Fibroblast of lung (primary cell): Measurements from ENCODE around the gene BIN1. TPM values are rescaled to one million over a fixed set of nuclear protein-coding genes. Genes with fewer than 3 reads are reported as not detected.

Experiments used
- DNase-seq, 2 donors: peaks; one replicate each; pipeline versions ENCODE4 v3.0.0 to v3.0.0-alpha.2; 2010; ENCODE audit warnings: low read depth in 2 of 2
- H2AFZ ChIP-seq: 2 replicates; pipeline ENCODE4 v1.5.1; 2012; ENCODE audit warnings: low read length, control low read depth, inconsistent platforms
- H3K27ac ChIP-seq: 2 replicates; pipeline ENCODE4 v1.5.1; 2011; ENCODE audit warnings: low read length, control low read depth; ENCODE audit not compliant: insufficient read depth
- H3K27me3 ChIP-seq: 2 replicates; pipeline ENCODE4 v1.5.1; 2011; ENCODE audit warnings: mild to moderate bottlenecking, low read length; ENCODE audit not compliant: control insufficient read depth, insufficient read depth
- H3K36me3 ChIP-seq: 2 replicates; pipeline ENCODE4 v1.5.1; 2011; ENCODE audit warnings: low read length; ENCODE audit not compliant: control insufficient read depth, insufficient read depth
- H3K4me1 ChIP-seq: 2 replicates; pipeline ENCODE4 v1.5.1; 2011; ENCODE audit warnings: low read length; ENCODE audit not compliant: control insufficient read depth, insufficient read depth; ENCODE audit errors: extremely low read depth
- H3K4me2 ChIP-seq: 2 replicates; pipeline ENCODE4 v1.5.1; 2011; ENCODE audit warnings: low read length, control low read depth; ENCODE audit not compliant: insufficient read depth; ENCODE audit errors: extremely low read depth
- H3K4me3 ChIP-seq, 4 experiments: fragments of 200-600 bp in 1 of 4; sonication (generic) in 1 of 4; replicated peaks in 1 of 4; 2 replicates each; pipeline ENCODE4 v1.5.1; 2011 to 2016; ENCODE audit warnings: low read length in 4 of 4, low read depth in 3 of 4, mild to moderate bottlenecking in 3 of 4, control low read depth in 2 of 4, inconsistent platforms in 1 of 4, mixed read lengths in 1 of 4; ENCODE audit not compliant: insufficient read depth in 1 of 4; ENCODE audit errors: control extremely low read depth in 1 of 4
- H3K79me2 ChIP-seq: 2 replicates; pipeline ENCODE4 v1.5.1; 2012; ENCODE audit warnings: mild to moderate bottlenecking, low read length, inconsistent platforms; ENCODE audit not compliant: control insufficient read depth, insufficient read depth
- H3K9ac ChIP-seq: 2 replicates; pipeline ENCODE4 v1.5.1; 2011; ENCODE audit warnings: mild to moderate bottlenecking, low read length, control low read depth; ENCODE audit not compliant: insufficient read depth
- H3K9me3 ChIP-seq: 2 replicates; pipeline ENCODE4 v1.5.1; 2012; ENCODE audit warnings: low read depth, low read length; ENCODE audit not compliant: control insufficient read depth, insufficient read depth
- H4K20me1 ChIP-seq: 2 replicates; pipeline ENCODE4 v1.5.1; 2011; ENCODE audit warnings: low read length; ENCODE audit not compliant: control insufficient read depth, insufficient read depth; ENCODE audit errors: extremely low read depth
- CTCF ChIP-seq, 2 donors: IDR thresholded peaks in 1 of 2; conservative IDR thresholded peaks in 1 of 2; 1 replicate in 1 of 2; 2 replicates in 1 of 2; pipeline ENCODE4 v1.5.1; 2011 to 2012; ENCODE audit warnings: low read length in 2 of 2, control low read depth in 1 of 2, inconsistent platforms in 1 of 2, low read depth in 1 of 2, mild to moderate bottlenecking in 1 of 2
- EZH2 ChIP-seq: IDR thresholded peaks from 2 replicates; pipeline ENCODE4 v1.5.1; 2012; ENCODE audit warnings: low read length, control low read depth, mild to moderate bottlenecking; ENCODE audit errors: missing control alignments
- polyA plus RNA-seq, 2 donors: library from polyadenylated mRNA; depleted of rRNA in 1 of 2; stranded (reverse) in 1 of 2; unstranded in 1 of 2; fragments of >200 nt; gene quantifications; 2 replicates each; pipeline ENCODE4 v1.2.1, GENCODE V29; 2011 to 2012; ENCODE audit warnings: missing spikeins in 1 of 2
- total RNA-seq: library from RNA; depleted of rRNA; stranded (reverse); fragments of >200 nt; gene quantifications from 2 replicates; pipeline ENCODE4 v1.2.1, GENCODE V29; 2014

BIN1 gene
- total and polyA plus RNA-seq, 2 donors (not counting 1 experiment from before 2014, with no cell fraction given) = 17.3 to 68.7 TPM

GRCh38 chr2:127069003-127069402, 38.0 kb downstream of the BIN1 start:
- peaks cover 8% of the 10 kb centered on the region for H3K36me3 ChIP-seq
- peaks cover 14% of the 10 kb centered on the region for H3K4me1 ChIP-seq
- no peaks in the 10 kb centered on the region for H3K79me2 ChIP-seq
- H2AFZ ChIP-seq = no peak overlapping the region
- no peak overlapping the region for H3K9ac ChIP-seq
- H3K27ac ChIP-seq = no peak overlapping the region
- H4K20me1 ChIP-seq = no peaks in the 10 kb centered on the region
- no peaks in the 10 kb centered on the region for H3K27me3 ChIP-seq
- no peak for DNase-seq
- no peaks in the 10 kb centered on the region for H3K9me3 ChIP-seq
- H3K4me3 ChIP-seq = no peak overlapping the region
- no peak overlapping the region for H3K4me2 ChIP-seq
- TF ChIP-seq CTCF (conservative IDR thresholded peaks at IDR 0.05 in 1 of 2, IDR thresholded peaks at IDR 0.05 in 1 of 2; ENCODE audit: low read depth in 1 of 2, low read length in 2 of 2) (no peak), EZH2 (no peak)

- H3K4me2 ChIP-seq = no peak overlapping the region
- H3K36me3 ChIP-seq = peaks cover 12% of the 10 kb centered on the region
- TF ChIP-seq EZH2 (no peak), CTCF (conservative IDR thresholded peaks at IDR 0.05 in 1 of 2, IDR thresholded peaks at IDR 0.05 in 1 of 2; ENCODE audit: low read depth in 1 of 2, low read length in 2 of 2) (no peak)
- peaks cover 14% of the 10 kb centered on the region for H3K4me1 ChIP-seq
- H3K79me2 ChIP-seq = no peaks in the 10 kb centered on the region
- H2AFZ ChIP-seq = no peak overlapping the region
- H3K27ac ChIP-seq = no peak overlapping the region
- no peak overlapping the region for H3K4me3 ChIP-seq
- H3K27me3 ChIP-seq = no peaks in the 10 kb centered on the region
- no peaks in the 10 kb centered on the region for H4K20me1 ChIP-seq
- DNase-seq = no peak
- no peak overlapping the region for H3K9ac ChIP-seq
- H3K9me3 ChIP-seq = no peaks in the 10 kb centered on the region
Measured at GRCh38 chr2:127068351-127068741, 38.6 kb downstream of the BIN1 start.

GRCh38 chr2:127067620-127068350, 39.2 kb downstream of the BIN1 start:
- Histone ChIP-seq H2AFZ (no peak overlapping the region), H4K20me1 (no peaks in the 10 kb centered on the region), H3K4me3 (no peak overlapping the region), H3K27ac (no peak overlapping the region), H3K36me3 (peaks cover 14% of the 10 kb centered on the region), H3K27me3 (no peaks in the 10 kb centered on the region), H3K9me3 (no peaks in the 10 kb centered on the region), H3K9ac (no peak overlapping the region), H3K4me2 (no peak overlapping the region), H3K4me1 (peaks cover 14% of the 10 kb centered on the region), H3K79me2 (no peaks in the 10 kb centered on the region)
- TF ChIP-seq CTCF (conservative IDR thresholded peaks at IDR 0.05 in 1 of 2, IDR thresholded peaks at IDR 0.05 in 1 of 2; ENCODE audit: low read depth in 1 of 2, low read length in 2 of 2) = peak; percentile 85 to 94
- TF ChIP-seq EZH2 = no peak
- DNase-seq = peak; percentile 40 to 64
